Ishikawa (cell line): Measurements from ENCODE around the gene CDC25A.

Experiments
- CEBPB ChIP-seq: IDR thresholded peaks from 2 replicates; pipeline ENCODE4 v1.6.1; 2012
- FOXM1 ChIP-seq: IDR thresholded peaks from 2 replicates; pipeline ENCODE4 v1.6.1; 2012; ENCODE audit warnings: low read depth, borderline replicate concordance
- NFIC ChIP-seq: IDR thresholded peaks from 2 replicates; pipeline ENCODE4 v1.6.1; 2012
- RAD21 ChIP-seq: IDR thresholded peaks from 2 replicates; pipeline ENCODE4 v1.6.1; 2012; ENCODE audit warnings: low read depth
- REST ChIP-seq: IDR thresholded peaks from 2 replicates; pipeline ENCODE4 v1.6.1; 2012; ENCODE audit warnings: low read depth, mild to moderate bottlenecking
- YY1 ChIP-seq: IDR thresholded peaks from 2 replicates; pipeline ENCODE4 v1.6.1; 2012; ENCODE audit warnings: low read depth

- TF ChIP-seq YY1 (no peak), REST (no peak), CEBPB (no peak), NFIC (no peak), FOXM1 (no peak), RAD21 (no peak)
These were observed 31.3 kb upstream of the CDC25A start for GRCh38 chr3:48219543-48219942.
